ENCODE measurements around the gene PMAIP1.

GRCh38 chr18:59900222-59901128 is 679 bp downstream of the PMAIP1 start:
- no peak for TF ChIP-seq HNF4G (IDR thresholded peaks at IDR 0.05)
- no peak for TF ChIP-seq RAD21 (IDR thresholded peaks at IDR 0.05)
- TF ChIP-seq, protein P1, sequence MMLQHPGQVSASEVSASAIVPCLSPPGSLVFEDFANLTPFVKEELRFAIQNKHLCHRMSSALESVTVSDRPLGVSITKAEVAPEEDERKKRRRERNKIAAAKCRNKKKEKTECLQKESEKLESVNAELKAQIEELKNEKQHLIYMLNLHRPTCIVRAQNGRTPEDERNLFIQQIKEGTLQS (IDR thresholded peaks at IDR 0.05), result no peak
- TF ChIP-seq, protein P2, sequence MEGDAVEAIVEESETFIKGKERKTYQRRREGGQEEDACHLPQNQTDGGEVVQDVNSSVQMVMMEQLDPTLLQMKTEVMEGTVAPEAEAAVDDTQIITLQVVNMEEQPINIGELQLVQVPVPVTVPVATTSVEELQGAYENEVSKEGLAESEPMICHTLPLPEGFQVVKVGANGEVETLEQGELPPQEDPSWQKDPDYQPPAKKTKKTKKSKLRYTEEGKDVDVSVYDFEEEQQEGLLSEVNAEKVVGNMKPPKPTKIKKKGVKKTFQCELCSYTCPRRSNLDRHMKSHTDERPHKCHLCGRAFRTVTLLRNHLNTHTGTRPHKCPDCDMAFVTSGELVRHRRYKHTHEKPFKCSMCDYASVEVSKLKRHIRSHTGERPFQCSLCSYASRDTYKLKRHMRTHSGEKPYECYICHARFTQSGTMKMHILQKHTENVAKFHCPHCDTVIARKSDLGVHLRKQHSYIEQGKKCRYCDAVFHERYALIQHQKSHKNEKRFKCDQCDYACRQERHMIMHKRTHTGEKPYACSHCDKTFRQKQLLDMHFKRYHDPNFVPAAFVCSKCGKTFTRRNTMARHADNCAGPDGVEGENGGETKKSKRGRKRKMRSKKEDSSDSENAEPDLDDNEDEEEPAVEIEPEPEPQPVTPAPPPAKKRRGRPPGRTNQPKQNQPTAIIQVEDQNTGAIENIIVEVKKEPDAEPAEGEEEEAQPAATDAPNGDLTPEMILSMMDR (IDR thresholded peaks at IDR 0.05; ENCODE audit: low read depth, low read length, missing input control), result no peak
- TF ChIP-seq REST (IDR thresholded peaks at IDR 0.05), result no peak
- no peak for TF ChIP-seq JUND (IDR thresholded peaks at IDR 0.05)
- no peak for TF ChIP-seq SP1 (IDR thresholded peaks at IDR 0.05)
- no peak for TF ChIP-seq YY1 (IDR thresholded peaks at IDR 0.05)
- no peak for TF ChIP-seq EGR1 (IDR thresholded peaks at IDR 0.05; ENCODE audit: low read depth in 2 of 2)
- TF ChIP-seq ZBTB33 (IDR thresholded peaks at IDR 0.05), result no peak
- no peak for TF ChIP-seq TAF1 (conservative IDR thresholded peaks at IDR 0.05)
- no peak for TF ChIP-seq NR2F2 (IDR thresholded peaks at IDR 0.05)
- no peak for TF ChIP-seq GABPA (IDR thresholded peaks at IDR 0.05 in 1 of 2, conservative IDR thresholded peaks at IDR 0.05 in 1 of 2)

All from liver (tissue), 3 donors.